Trophoblast cell (in vitro differentiated cells and primary cell): ENCODE data around the gene ELK3.

Experiments
- DNase-seq, 2 donors: peaks; one replicate each; pipeline ENCODE4 v3.0.0-alpha.2; 2016
- H2AFZ ChIP-seq: 2 replicates; pipeline ENCODE4 v1.6.1; 2013; ENCODE audit warnings: low read length, moderate library complexity, mild to moderate bottlenecking; ENCODE audit not compliant: insufficient read depth, poor library complexity
- H2AK5ac ChIP-seq: 2 replicates; pipeline ENCODE4 v1.6.1; 2013; ENCODE audit warnings: mild to moderate bottlenecking, low read length
- H2BK120ac ChIP-seq: 2 replicates; pipeline ENCODE4 v1.6.1; 2013; ENCODE audit warnings: low read length, mild to moderate bottlenecking, moderate library complexity; ENCODE audit not compliant: insufficient read depth, poor library complexity
- H2BK12ac ChIP-seq: 2 replicates; pipeline ENCODE4 v1.6.1; 2013; ENCODE audit warnings: mild to moderate bottlenecking, low read length, moderate library complexity
- H2BK5ac ChIP-seq: 2 replicates; pipeline ENCODE4 v1.6.1; 2013; ENCODE audit warnings: low read length, low read depth, moderate library complexity, mild to moderate bottlenecking; ENCODE audit not compliant: poor library complexity
- H3K14ac ChIP-seq: 2 replicates; pipeline ENCODE4 v1.6.1; 2013; ENCODE audit warnings: mild to moderate bottlenecking, low read length
- H3K18ac ChIP-seq: 2 replicates; pipeline ENCODE4 v1.6.1; 2013; ENCODE audit warnings: mild to moderate bottlenecking, low read length
- H3K23ac ChIP-seq: 2 replicates; pipeline ENCODE4 v1.6.1; 2013; ENCODE audit warnings: low read length
- H3K27ac ChIP-seq: 2 replicates; pipeline ENCODE4 v1.5.1; 2013; ENCODE audit warnings: low read depth, mild to moderate bottlenecking, inconsistent platforms, low read length, moderate library complexity
- H3K27me3 ChIP-seq: 2 replicates; pipeline ENCODE4 v1.6.1; 2013; ENCODE audit warnings: inconsistent platforms, mild to moderate bottlenecking, low read length, moderate library complexity; ENCODE audit not compliant: insufficient read depth
- H3K36me3 ChIP-seq, 2 experiments: 1 replicate in 1 of 2; 2 replicates in 1 of 2; pipeline ENCODE4 v1.6.1; 2013; ENCODE audit warnings: low read length in 2 of 2, mild to moderate bottlenecking in 2 of 2, moderate library complexity in 1 of 2; ENCODE audit not compliant: insufficient read depth in 2 of 2, control insufficient read depth in 1 of 2
- H3K4ac ChIP-seq: 2 replicates; pipeline ENCODE4 v1.6.1; 2013; ENCODE audit warnings: low read depth, mild to moderate bottlenecking, low read length, moderate library complexity
- H3K4me1 ChIP-seq, 2 experiments: 1 replicate in 1 of 2; 2 replicates in 1 of 2; pipeline ENCODE4 v1.6.1; 2013; ENCODE audit warnings: low read length in 2 of 2, mild to moderate bottlenecking in 2 of 2, moderate library complexity in 1 of 2; ENCODE audit not compliant: insufficient read depth in 2 of 2, control insufficient read depth in 1 of 2
- H3K4me2 ChIP-seq: 2 replicates; pipeline ENCODE4 v1.6.1; 2013; ENCODE audit warnings: inconsistent platforms, mild to moderate bottlenecking, low read length, moderate library complexity
- H3K4me3 ChIP-seq: 2 replicates; pipeline ENCODE4 v1.5.1; 2013; ENCODE audit warnings: mild to moderate bottlenecking, low read depth, low read length, inconsistent platforms
- H3K79me1 ChIP-seq: one replicate; pipeline ENCODE4 v1.6.1; 2013; ENCODE audit warnings: low read length
- H3K79me2 ChIP-seq: 2 replicates; pipeline ENCODE4 v1.6.1; 2013; ENCODE audit warnings: low read length, mild to moderate bottlenecking; ENCODE audit not compliant: control insufficient read depth, insufficient read depth, poor library complexity
- H3K9ac ChIP-seq: 2 replicates; pipeline ENCODE4 v1.6.1; 2013; ENCODE audit warnings: mild to moderate bottlenecking, low read length
- H3K9me3 ChIP-seq: 2 replicates; pipeline ENCODE4 v1.6.1; 2013; ENCODE audit warnings: low read depth, mild to moderate bottlenecking, control low read depth, inconsistent platforms, low read length; ENCODE audit not compliant: insufficient read depth
- H4K12ac ChIP-seq: 2 replicates; pipeline ENCODE4 v1.6.1; 2013; ENCODE audit warnings: low read depth, mild to moderate bottlenecking, low read length, moderate library complexity
- H4K8ac ChIP-seq: 2 replicates; pipeline ENCODE4 v1.6.1; 2013; ENCODE audit warnings: low read depth, mild to moderate bottlenecking, low read length, moderate library complexity
- H4K91ac ChIP-seq: one replicate; pipeline ENCODE4 v1.6.1; 2013; ENCODE audit warnings: low read depth, mild to moderate bottlenecking, low read length, moderate library complexity
- WGBS: extraction: QIAGEN DNeasy Blood & Tissue Kit; methylation state at CpG from one replicate; pipeline ENCODE4 v1.1.7; 2013; ENCODE audit warnings: missing lambda C conversion rate; ENCODE audit not compliant: insufficient read length, insufficient coverage; ENCODE audit errors: extremely low coverage; 5-methylcytosine and 5-hydroxymethylcytosine counted together

The ELK3 gene

GRCh38 chr12:96248136-96248931, 54.2 kb downstream of the ELK3 start:
- H4K91ac ChIP-seq: no peak overlapping the region
- H2BK120ac ChIP-seq: no peak overlapping the region
- H3K4me2 ChIP-seq: no peak overlapping the region
- H3K27ac ChIP-seq: no peak overlapping the region
- no peak overlapping the region for H3K18ac ChIP-seq
- H4K12ac ChIP-seq: no peak overlapping the region
- H2AFZ ChIP-seq: no peak overlapping the region
- no peaks in the 10 kb centered on the region for H3K79me1 ChIP-seq
- WGBS: no CpG with 5 or more reads among the region's 17 CpGs
- no peaks in the 10 kb centered on the region for H3K27me3 ChIP-seq
- DNase-seq: peak in 1 of 2 donors; percentile 69
- H3K9ac ChIP-seq: no peak overlapping the region
- peaks cover 28 to 43% of the 10 kb centered on the region in 2 experiments for H3K36me3 ChIP-seq
- no peak overlapping the region for H2BK5ac ChIP-seq
- no peak overlapping the region for H3K4me3 ChIP-seq
- H3K4me1 ChIP-seq: no peaks in the 10 kb centered on the region
- no peak overlapping the region for H2BK12ac ChIP-seq
- H2AK5ac ChIP-seq: no peak overlapping the region
- H3K14ac ChIP-seq: no peak overlapping the region
- no peak overlapping the region for H3K23ac ChIP-seq
- no peak overlapping the region for H3K4ac ChIP-seq
- no peaks in the 10 kb centered on the region for H3K79me2 ChIP-seq
- no peak overlapping the region for H4K8ac ChIP-seq
- peaks cover 3% of the 10 kb centered on the region for H3K9me3 ChIP-seq

DNA sequence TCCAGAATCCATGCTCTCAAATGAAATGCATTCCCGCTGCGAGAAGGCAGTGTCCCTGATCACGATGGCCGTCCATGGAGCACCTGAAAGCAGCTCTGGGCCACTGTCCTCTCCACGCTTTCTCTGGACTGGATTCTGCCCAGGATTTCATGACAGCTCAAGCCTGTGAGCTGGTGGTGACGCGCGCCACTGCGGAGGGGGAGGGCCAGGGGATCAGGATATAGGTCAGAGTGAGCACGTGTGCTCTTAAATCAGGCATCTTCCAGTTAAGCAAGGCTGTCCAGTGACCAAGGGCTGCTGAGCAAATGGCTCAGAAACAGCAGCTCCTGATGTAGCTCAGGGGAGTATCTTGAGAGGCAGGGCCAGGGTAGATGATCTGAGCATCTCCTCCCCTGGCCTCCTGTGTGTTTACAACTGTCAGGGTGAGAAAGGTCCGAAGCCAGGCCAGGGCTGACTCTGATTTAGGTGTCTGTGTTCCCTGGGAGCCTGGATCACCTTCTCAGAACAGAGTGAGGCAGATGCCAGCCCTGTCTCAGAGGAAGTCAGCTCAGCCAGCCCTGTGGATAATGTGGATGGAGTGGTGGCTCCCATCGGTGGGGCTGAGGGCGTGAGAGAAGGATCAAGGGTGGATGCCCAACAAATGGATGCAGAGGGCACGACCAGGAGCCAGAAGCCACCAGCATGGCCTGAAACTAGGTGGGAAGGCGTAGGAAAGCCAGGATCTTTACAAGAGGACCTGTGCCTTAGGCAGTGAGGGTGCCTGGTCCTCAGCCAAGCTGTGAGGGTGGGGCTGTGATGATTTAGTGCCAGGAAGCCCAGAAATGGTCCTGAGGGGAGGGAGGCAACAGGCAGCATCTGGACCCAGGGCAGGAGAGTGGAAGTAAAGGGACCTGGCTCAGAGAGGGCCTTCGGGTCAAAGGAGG, 55.3 kb downstream of the ELK3 start:
- H3K9ac ChIP-seq: no peak overlapping the region
- DNase-seq: peak in 1 of 2 donors; percentile 58
- H3K14ac ChIP-seq: no peak overlapping the region
- H3K18ac ChIP-seq: no peak overlapping the region
- no peaks in the 10 kb centered on the region for H3K4me1 ChIP-seq
- WGBS: no CpG with 5 or more reads among the region's 16 CpGs
- no peak overlapping the region for H3K4me2 ChIP-seq
- peaks cover 28 to 43% of the 10 kb centered on the region in 2 experiments for H3K36me3 ChIP-seq
- no peak overlapping the region for H2AFZ ChIP-seq
- no peak overlapping the region for H2BK120ac ChIP-seq
- no peak overlapping the region for H3K27ac ChIP-seq
- H4K91ac ChIP-seq: no peak overlapping the region
- H3K4ac ChIP-seq: no peak overlapping the region
- H4K12ac ChIP-seq: no peak overlapping the region
- H3K4me3 ChIP-seq: no peak overlapping the region
- H4K8ac ChIP-seq: no peak overlapping the region
- no peaks in the 10 kb centered on the region for H3K27me3 ChIP-seq
- no peak overlapping the region for H2AK5ac ChIP-seq
- no peak overlapping the region for H2BK5ac ChIP-seq
- no peak overlapping the region for H3K23ac ChIP-seq
- no peaks in the 10 kb centered on the region for H3K79me1 ChIP-seq
- H2BK12ac ChIP-seq: no peak overlapping the region
- no peaks in the 10 kb centered on the region for H3K79me2 ChIP-seq
- H3K9me3 ChIP-seq: peaks cover 3% of the 10 kb centered on the region

GRCh38 chr12:96250119-96250685, 56.0 kb downstream of the ELK3 start:
- no peak overlapping the region for H2AK5ac ChIP-seq
- H3K4me3 ChIP-seq: no peak overlapping the region
- no peak overlapping the region for H3K27ac ChIP-seq
- H3K4me2 ChIP-seq: no peak overlapping the region
- H4K8ac ChIP-seq: no peak overlapping the region
- H3K9me3 ChIP-seq: peaks cover 3% of the 10 kb centered on the region
- DNase-seq: no peak
- no peak overlapping the region for H3K4ac ChIP-seq
- no peak overlapping the region for H3K9ac ChIP-seq
- no peak overlapping the region for H4K91ac ChIP-seq
- H2AFZ ChIP-seq: no peak overlapping the region
- no peak overlapping the region for H4K12ac ChIP-seq
- no peak overlapping the region for H2BK120ac ChIP-seq
- no peaks in the 10 kb centered on the region for H3K79me1 ChIP-seq
- H3K79me2 ChIP-seq: no peaks in the 10 kb centered on the region
- H2BK12ac ChIP-seq: no peak overlapping the region
- no CpG with 5 or more reads among the region's 7 CpGs for WGBS
- no peak overlapping the region for H2BK5ac ChIP-seq
- H3K23ac ChIP-seq: no peak overlapping the region
- peaks cover 31 to 43% of the 10 kb centered on the region in 2 experiments for H3K36me3 ChIP-seq
- no peak overlapping the region for H3K14ac ChIP-seq
- H3K4me1 ChIP-seq: peaks cover 4% of the 10 kb centered on the region in 2 experiments
- H3K27me3 ChIP-seq: no peaks in the 10 kb centered on the region
- no peak overlapping the region for H3K18ac ChIP-seq

GRCh38 chr12:96255077-96255476, 60.9 kb downstream of the ELK3 start:
- no CpG with 5 or more reads among the region's 8 CpGs for WGBS
- Histone ChIP-seq H3K4ac (no peak overlapping the region), H3K9me3 (no peaks in the 10 kb centered on the region), H3K9ac (no peak overlapping the region), H4K12ac (no peak overlapping the region), H3K4me1 (peaks cover 4 to 6% of the 10 kb centered on the region in 2 experiments), H3K79me1 (no peaks in the 10 kb centered on the region), H4K8ac (no peak overlapping the region), H3K4me3 (no peak overlapping the region), H3K79me2 (no peaks in the 10 kb centered on the region), H2AK5ac (no peak overlapping the region), H2BK5ac (no peak overlapping the region), H3K27me3 (no peaks in the 10 kb centered on the region), H2AFZ (no peak overlapping the region), H3K18ac (no peak overlapping the region), H4K91ac (no peak overlapping the region), H2BK12ac (no peak overlapping the region), H2BK120ac (no peak overlapping the region), H3K27ac (no peak overlapping the region), H3K14ac (no peak overlapping the region), H3K23ac (no peak overlapping the region), H3K4me2 (no peak overlapping the region), H3K36me3 (peaks cover 9 to 24% of the 10 kb centered on the region in 2 experiments)
- peak in 1 of 2 donors; percentile 60 for DNase-seq
